Muscle of leg (tissue), 11 donors: ENCODE data around the gene AAMP. TPM values are rescaled to one million over a fixed set of nuclear protein-coding genes. Genes with fewer than 3 reads are reported as not detected.
"Not testable (repeated sequence)": the region's sequence is repeated elsewhere in the genome, so short reads cannot be mapped to it uniquely, and the experiment has no call there.

Source experiments
- DNase-seq: peaks from one replicate; pipeline ENCODE4 v3.0.0; 2013
- H3K27ac ChIP-seq: one replicate; pipeline ENCODE4 v1.5.1; 2013; ENCODE audit warnings: mild to moderate bottlenecking, low read length, control low read depth
- H3K27me3 ChIP-seq: one replicate; pipeline ENCODE4 v1.6.1; 2013; ENCODE audit warnings: low read length; ENCODE audit not compliant: control insufficient read depth, insufficient read depth
- H3K36me3 ChIP-seq: one replicate; pipeline ENCODE4 v1.6.1; 2013; ENCODE audit warnings: low read length; ENCODE audit not compliant: control insufficient read depth, insufficient read depth
- H3K4me1 ChIP-seq: one replicate; pipeline ENCODE4 v1.6.1; 2013; ENCODE audit warnings: low read length; ENCODE audit not compliant: control insufficient read depth, insufficient read depth
- H3K4me3 ChIP-seq: one replicate; pipeline ENCODE4 v1.5.1; 2013; ENCODE audit warnings: low read length, control low read depth
- H3K9me3 ChIP-seq: replicated peaks from 2 replicates; pipeline ENCODE4 v1.6.1; 2013; ENCODE audit warnings: low read depth, low read length; ENCODE audit not compliant: control insufficient read depth
- WGBS: methylation state at CpG from one replicate; pipeline ENCODE4 v1.1.5; 2013; ENCODE audit warnings: missing lambda C conversion rate; ENCODE audit not compliant: insufficient coverage; 5-methylcytosine and 5-hydroxymethylcytosine counted together
- polyA plus RNA-seq, 8 donors: library from polyadenylated mRNA; unstranded; fragments of 120-200 nt; gene quantifications; one replicate each; pipeline versions ENCODE4 v1.2.1 to v1.2.3, GENCODE V29; 2013; ENCODE audit warnings: inconsistent platforms in 1 of 8, low replicate concordance in 1 of 8; ENCODE audit not compliant: insufficient read length in 8 of 8, insufficient read depth in 1 of 8
- total RNA-seq: library from RNA; stranded (reverse); fragments of 120-200 nt; gene quantifications from one replicate; pipeline ENCODE4 v1.2.4, GENCODE V29; 2013

AAMP gene
- total and polyA plus RNA-seq, 9 donors = 88.4 to 124 (median 109) TPM

GRCh38 chr2:218276986-218277755, 7.2 kb upstream of the AAMP start:
- WGBS = 81% methylated on average over 7 of the region's 12 CpGs
- DNase-seq = no peak
- Histone ChIP-seq H3K36me3 (peaks cover 89% of the 10 kb centered on the region), H3K4me1 (peaks cover 20% of the 10 kb centered on the region), H3K27me3 (no peaks in the 10 kb centered on the region), H3K27ac (no peak overlapping the region), H3K4me3 (no peak overlapping the region), H3K9me3 (no peaks in the 10 kb centered on the region)

- Histone ChIP-seq H3K27me3 (no peaks in the 10 kb centered on the region), H3K27ac (no peak overlapping the region), H3K4me3 (no peak overlapping the region), H3K4me1 (peaks cover 23% of the 10 kb centered on the region), H3K9me3 (no peaks in the 10 kb centered on the region), H3K36me3 (peaks cover 78% of the 10 kb centered on the region)
- no peak for DNase-seq
- whole genome bisulfite sequencing = 85% methylated on average over 9 of the region's 9 CpGs
These were observed 5.6 kb upstream of the AAMP start for GRCh38 chr2:218275371-218276072.

GRCh38 chr2:218274586-218274985, 4.6 kb upstream of the AAMP start:
- DNase-seq = no peak
- Histone ChIP-seq H3K36me3 (peaks cover 69% of the 10 kb centered on the region), H3K4me3 (no peak overlapping the region), H3K27me3 (no peaks in the 10 kb centered on the region), H3K9me3 (no peaks in the 10 kb centered on the region), H3K27ac (no peak overlapping the region), H3K4me1 (peaks cover 23% of the 10 kb centered on the region)
- 79% methylated on average over 2 of the region's 4 CpGs for WGBS

GRCh38 chr2:218273908-218274249, 3.9 kb upstream of the AAMP start:
- no peak for DNase-seq
- whole genome bisulfite sequencing = no CpG with 5 or more reads among the region's 2 CpGs
- Histone ChIP-seq H3K27ac (no peak overlapping the region), H3K36me3 (peaks cover 62% of the 10 kb centered on the region), H3K9me3 (no peaks in the 10 kb centered on the region), H3K4me3 (no peak overlapping the region), H3K4me1 (peaks cover 29% of the 10 kb centered on the region), H3K27me3 (no peaks in the 10 kb centered on the region)

- H3K4me3 ChIP-seq, H3K27ac ChIP-seq: not testable (repeated sequence)
These were observed 3.4 kb upstream of the AAMP start for GRCh38 chr2:218273214-218273907.

GRCh38 chr2:218272531-218273212, 2.7 kb upstream of the AAMP start:
- H3K4me1 ChIP-seq = peaks cover 30% of the 10 kb centered on the region
- peak; percentile 87 for DNase-seq
- no peaks in the 10 kb centered on the region for H3K9me3 ChIP-seq
- no peak overlapping the region for H3K27ac ChIP-seq
- 21% methylated on average over 5 of the region's 18 CpGs for WGBS
- peaks cover 51% of the 10 kb centered on the region for H3K36me3 ChIP-seq
- H3K27me3 ChIP-seq = no peaks in the 10 kb centered on the region
- no peak overlapping the region for H3K4me3 ChIP-seq

More at GRCh38 chr2:218273214-218273907, 3.4 kb upstream of the AAMP start:
- DNase-seq, H3K9me3 ChIP-seq, H3K27me3 ChIP-seq: not testable (repeated sequence)
- WGBS = 80% methylated on average over 1 of the region's 8 CpGs
- Histone ChIP-seq H3K36me3 (peaks cover 56% of the 10 kb centered on the region), H3K4me1 (peaks cover 30% of the 10 kb centered on the region)

- DNase-seq = no peak
- WGBS = 39% methylated on average over 4 of the region's 5 CpGs
- no peak overlapping the region for H3K27ac ChIP-seq
These were observed 2.1 kb upstream of the AAMP start for GRCh38 chr2:218271865-218272530.

GRCh38 chr2:218271487-218271797, 1.5 kb upstream of the AAMP start:
- Histone ChIP-seq H3K27ac (no peak overlapping the region), H3K36me3 (peaks cover 51% of the 10 kb centered on the region), H3K4me1 (peaks cover 30% of the 10 kb centered on the region), H3K4me3 (peak overlapping the region; percentile 76), H3K27me3 (no peaks in the 10 kb centered on the region), H3K9me3 (no peaks in the 10 kb centered on the region)
- no peak for DNase-seq
- WGBS = 42% methylated on average over 4 of the region's 4 CpGs

More at GRCh38 chr2:218271865-218272530, 2.1 kb upstream of the AAMP start:
- H3K27me3 ChIP-seq = no peaks in the 10 kb centered on the region
- H3K9me3 ChIP-seq = no peaks in the 10 kb centered on the region
- peaks cover 30% of the 10 kb centered on the region for H3K4me1 ChIP-seq
- no peak overlapping the region for H3K4me3 ChIP-seq
- H3K36me3 ChIP-seq = peaks cover 51% of the 10 kb centered on the region

GRCh38 chr2:218270721-218271486, 967 bp upstream of the AAMP start:
- Histone ChIP-seq H3K27me3 (no peaks in the 10 kb centered on the region), H3K4me3 (peak overlapping the region; percentile 76), H3K36me3 (peaks cover 51% of the 10 kb centered on the region), H3K27ac (peak overlapping the region; percentile 43), H3K4me1 (peaks cover 30% of the 10 kb centered on the region), H3K9me3 (no peaks in the 10 kb centered on the region)
- peak; percentile 51 for DNase-seq
- under 1% methylated on average over 21 of the region's 23 CpGs for WGBS
